GM11168 (cell line): ENCODE results near the gene DMAC1.

Experiments
- in situ Hi-C: fragments of 300-500 bp; cut with MboI; formaldehyde crosslinking; loops from one replicate; pipeline ENCODE4 v1.12.0; 2022; ENCODE audit warnings: low sequenced_read_pairs; ENCODE audit not compliant: unreplicated experiment

DMAC1 gene

DNA sequence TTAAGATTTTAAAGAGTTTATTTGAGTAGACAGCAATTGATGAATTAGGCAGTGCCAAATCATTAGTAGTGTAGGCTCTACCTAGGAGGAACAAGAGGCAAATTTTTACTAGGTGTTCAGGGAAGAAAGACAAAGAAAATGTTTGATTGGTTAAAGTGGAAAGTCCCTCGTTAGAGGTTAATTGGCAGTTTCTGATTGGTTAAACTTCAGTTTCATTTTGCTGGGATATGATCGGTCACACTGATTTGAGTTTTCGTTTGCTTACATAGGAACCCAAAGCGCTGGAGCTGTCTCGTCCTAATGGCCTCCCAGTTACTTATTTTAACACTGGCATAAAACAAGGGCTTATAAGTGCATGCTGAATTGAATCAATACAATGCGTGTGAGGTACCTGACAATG lies 15.1 kb downstream of the DMAC1 start:
- in situ Hi-C loops, result no loop called here

DNA sequence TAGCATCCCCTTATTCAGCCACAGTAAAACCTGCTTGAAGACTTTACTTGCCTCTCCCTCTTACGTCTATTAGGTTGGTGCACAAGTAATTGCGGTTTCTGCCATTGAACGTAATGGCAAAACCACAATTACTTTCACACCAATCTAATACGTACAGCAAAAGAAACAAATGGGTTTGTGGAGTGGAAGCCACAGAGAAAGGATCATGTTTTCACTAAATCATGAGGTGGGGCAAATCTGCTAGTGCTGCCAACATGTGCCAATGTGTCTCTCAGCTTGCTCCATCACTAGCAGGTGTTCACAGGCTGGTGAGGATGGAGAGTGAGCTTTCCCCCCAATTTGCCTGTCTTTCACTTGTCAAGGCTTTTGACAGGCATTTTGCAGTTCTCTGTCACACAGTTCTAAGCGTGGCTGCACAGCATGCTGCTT lies 15.9 kb downstream of the DMAC1 start:
- in situ Hi-C loops, result no loop called here

DNA sequence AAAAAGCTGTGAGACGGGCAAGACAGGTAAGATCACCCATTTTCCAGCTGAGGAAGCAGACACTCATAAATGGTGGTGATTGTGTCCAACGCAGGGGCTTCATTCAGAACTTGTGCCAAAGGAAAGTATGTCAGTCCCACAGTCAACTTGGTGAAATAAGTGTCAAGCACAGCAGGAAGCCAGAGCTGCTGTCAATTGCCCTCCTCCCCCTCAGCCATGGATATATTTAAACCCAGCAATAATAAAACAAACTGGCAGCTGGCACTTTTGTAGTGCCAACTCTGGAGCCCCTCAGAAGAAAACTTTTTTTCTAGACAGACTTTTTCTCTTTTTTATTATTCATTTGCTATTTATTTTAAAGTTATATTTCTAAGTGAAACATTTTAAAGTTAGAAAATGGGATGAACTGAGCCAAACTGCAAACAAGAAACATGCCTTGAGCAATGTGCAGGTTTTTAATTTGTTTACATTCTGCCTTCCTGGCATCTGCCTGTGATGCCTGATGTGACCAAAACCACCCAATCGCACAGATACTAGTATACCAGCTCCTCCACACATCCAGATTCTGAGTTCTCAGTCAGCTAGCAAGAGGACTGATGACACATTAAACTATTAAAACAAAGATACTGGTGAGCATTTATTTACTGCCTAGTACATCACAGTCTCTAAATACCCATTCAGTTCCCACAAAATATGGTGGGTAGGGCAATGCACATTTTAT lies 17.0 kb downstream of the DMAC1 start:
- in situ Hi-C loops, result no loop called here

DNA sequence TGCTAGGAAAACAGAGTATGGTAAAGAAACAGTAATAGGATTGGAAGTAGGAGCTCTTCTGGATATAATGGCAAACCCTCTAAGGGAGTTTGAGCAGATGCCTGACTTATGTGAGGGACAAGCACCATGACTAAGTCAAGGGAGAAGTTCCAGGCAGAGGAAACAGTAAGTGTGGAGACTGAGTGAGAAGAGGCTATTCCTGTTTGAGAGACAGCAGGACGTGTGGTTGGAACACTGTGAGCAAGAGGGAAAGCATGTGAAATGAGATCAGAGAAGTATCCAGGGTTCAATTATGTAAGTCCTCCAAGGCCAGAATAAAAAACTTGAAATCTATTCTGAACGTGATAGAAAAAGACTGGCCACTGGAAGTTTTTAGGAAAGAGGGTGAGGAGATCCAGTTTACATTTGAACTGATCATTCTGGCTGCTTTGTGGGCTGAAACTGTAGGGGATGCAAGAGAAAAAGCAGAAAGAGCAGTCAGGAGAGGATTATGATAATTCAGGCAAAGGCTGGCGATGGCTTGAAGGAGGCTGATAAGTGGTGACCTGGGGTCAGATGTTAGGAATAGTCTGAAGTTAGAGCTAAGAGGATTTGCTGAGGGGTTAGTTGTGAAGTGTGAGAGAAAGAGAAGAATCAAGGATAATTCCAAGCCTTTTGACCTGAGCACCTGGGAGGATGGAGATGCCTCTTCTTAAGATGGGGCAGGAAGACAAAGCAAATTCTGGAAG lies 19.2 kb downstream of the DMAC1 start:
- in situ Hi-C loops, result no loop called here

DNA sequence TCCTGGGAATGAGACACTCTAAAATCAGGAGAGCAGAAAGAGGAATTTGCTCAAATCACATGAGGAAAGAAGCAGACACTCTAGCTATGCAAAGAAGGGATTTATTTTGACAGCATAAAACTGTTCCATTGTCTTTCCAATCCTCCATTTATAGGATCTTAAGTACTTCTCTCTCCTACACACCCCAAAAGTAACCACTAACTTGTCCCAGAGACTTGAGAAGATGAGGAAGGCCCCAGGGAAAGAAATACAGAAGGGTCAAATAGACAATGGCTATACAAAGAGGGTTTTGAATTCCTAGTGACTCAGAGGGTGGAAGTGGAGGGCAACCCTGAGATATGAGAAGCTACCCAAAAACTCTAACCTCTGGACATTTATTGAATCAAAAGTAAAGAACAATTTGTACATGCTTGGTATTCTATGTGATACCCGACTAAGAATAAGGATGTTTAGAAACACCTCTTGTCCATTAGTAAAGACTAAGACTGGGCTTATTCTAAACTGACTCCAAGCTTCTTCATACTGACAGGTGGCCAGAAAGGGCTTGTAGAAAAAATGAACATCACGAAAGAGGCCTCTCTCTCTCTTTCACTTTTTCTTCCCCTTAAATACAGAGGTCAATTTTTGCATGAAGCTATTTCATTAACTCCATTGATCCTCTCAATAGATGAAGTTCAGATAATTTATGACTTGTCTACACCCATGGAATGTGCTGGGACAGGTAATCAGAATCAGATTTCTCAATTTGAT lies 20.6 kb downstream of the DMAC1 start:
- in situ Hi-C loops, result no loop called here

DNA sequence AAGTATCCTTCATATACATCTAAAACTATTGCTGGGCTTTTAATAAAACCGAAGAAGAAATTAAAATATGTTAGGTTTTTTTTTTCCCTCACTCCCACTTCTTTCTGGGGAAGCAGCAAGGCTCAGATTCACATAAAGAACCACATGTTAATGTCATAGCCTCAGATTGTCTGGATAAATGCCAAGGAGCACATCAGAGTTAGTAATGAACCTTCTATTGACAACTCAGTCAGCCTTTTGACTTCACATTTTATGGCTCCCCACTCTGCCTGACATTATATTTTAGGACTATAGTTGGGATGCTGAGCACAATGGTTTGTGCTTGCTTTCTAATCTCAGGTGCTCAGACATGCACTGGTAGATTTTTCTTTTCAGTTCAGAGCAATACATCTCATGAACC lies 21.8 kb downstream of the DMAC1 start:
- in situ Hi-C loops, result no loop called here

DNA sequence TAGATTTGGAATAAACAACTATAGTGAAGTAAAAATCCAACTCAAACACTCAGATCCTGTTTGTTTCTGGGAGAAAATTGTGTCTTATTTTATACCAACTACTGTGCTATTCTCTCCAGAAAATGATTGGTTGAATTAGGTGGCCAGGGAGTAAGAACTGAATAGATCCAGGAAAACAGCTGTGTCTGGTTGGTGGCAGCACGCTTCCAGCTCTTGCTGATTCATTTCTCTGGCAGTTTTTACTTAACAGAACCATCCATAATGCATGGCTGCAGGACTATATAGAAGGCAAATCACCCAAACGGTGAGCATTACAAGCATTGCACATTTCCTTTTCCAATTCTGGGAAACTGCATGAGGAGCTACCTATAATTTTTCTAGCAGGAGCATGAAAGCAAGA lies 29.5 kb downstream of the DMAC1 start:
- in situ Hi-C loops, result no loop called here

DNA sequence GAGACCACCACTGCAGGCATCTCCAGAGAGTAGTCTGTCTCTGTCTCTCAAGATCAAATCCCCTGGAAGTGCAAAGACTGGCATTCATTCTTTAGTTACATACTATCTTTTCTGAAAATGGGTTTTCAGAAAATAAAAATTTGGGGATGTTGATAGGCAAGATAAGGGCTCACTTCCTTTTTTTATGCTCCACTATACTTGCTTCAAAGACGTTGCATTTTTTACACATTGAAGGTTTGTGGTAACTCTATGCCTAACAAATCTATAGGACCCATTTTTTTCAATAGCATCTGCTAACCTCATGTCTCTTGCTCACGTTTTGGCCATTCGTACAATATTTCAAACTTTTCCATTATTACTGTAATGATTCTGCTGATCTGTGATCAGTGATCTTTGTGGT lies 37.0 kb downstream of the DMAC1 start:
- in situ Hi-C loops, result no loop called here

DNA sequence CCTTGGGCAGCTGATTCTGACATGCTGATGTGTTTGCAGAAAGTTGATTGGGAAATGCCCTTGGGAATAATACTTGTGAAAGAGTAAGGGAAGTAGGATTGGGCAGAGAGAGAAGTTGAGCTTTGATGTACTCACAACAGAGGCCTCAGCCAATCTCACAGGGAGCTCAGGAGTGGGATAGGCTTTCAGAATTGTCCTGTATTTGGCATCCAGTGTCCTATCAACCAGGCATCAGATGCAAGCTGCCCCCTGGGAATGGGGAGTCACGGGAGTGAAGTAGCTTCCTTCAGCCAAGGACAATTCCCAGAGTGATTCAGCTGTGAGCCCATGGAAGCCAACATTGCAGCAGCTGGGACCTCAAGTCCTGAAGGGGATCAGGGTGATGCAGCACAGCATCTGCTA lies 39.6 kb downstream of the DMAC1 start:
- in situ Hi-C loops, result no loop called here

DNA sequence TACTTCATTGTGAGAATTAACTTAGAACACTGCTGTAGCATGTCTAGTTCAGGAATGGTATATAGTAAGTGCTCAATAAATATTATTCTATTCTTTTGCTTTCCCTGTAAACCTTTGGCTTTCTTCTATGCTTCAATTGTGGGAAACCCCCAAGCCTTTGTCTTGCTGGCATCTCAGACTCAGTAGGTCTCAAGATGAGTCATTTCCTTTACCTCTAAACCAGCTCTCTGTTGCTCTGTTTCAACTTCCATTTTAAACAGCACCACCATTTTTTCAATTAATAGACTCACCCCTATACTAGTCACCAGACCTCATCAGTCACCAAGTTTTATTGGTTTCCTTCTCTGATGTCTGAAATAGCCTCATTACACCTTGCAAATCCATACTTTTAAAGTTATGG lies 43.5 kb downstream of the DMAC1 start:
- in situ Hi-C loops, result no loop called here

DNA sequence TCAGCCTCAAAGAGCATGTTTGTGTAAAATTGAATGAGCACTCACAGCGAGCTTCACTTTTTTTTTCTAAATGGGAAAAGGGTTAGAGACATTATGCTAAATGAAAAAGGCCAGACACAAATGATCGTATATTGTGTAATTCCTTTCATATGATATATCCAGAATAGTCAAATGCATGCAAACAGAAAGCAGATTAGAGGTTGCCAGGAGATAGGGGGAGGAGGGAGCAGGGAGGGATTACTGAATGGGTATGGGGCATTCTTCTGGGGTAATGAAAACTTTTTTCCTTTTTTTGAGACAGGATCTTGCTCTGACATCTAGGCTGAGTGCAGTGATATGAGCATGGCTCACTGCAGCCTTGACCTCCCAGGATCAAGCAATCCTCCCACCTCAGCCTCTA lies 47.1 kb downstream of the DMAC1 start:
- in situ Hi-C loops, result no loop called here
